K562 (cell line): ENCODE data around the gene CACNA1S. TPM values are rescaled to one million over a fixed set of nuclear protein-coding genes. Genes with fewer than 3 reads are reported as not detected.

Experiments
- ARID3A ChIP-seq: IDR thresholded peaks from 2 replicates; pipeline ENCODE4 v1.6.1; 2012; ENCODE audit warnings: low read depth, low read length, improper control_type of control experiment, borderline replicate concordance
- ATF1 ChIP-seq, 2 experiments: fragments of 450-650 bp in 1 of 2; IDR thresholded peaks; 2 replicates each; pipeline ENCODE4 v1.6.1; 2016; ENCODE audit warnings: missing compliant biosample characterization in 1 of 2, missing genetic modification characterization in 1 of 2
- BHLHE40 ChIP-seq: IDR thresholded peaks from 2 replicates; pipeline ENCODE4 v1.6.1; 2011; ENCODE audit warnings: low read length, improper control_type of control experiment
- CBFA2T2 ChIP-seq: fragments of 450-650 bp; conservative IDR thresholded peaks from 2 replicates; pipeline ENCODE4 v1.6.1; 2017; ENCODE audit warnings: mild to moderate bottlenecking
- E2F1 ChIP-seq: sonication (generic); formaldehyde crosslinking; IDR thresholded peaks from 2 replicates; pipeline ENCODE4 v1.8.1; 2023; ENCODE audit warnings: mild to moderate bottlenecking, missing genetic modification reagents, moderate library complexity
- MBD2 ChIP-seq: sonication (generic); IDR thresholded peaks from 2 replicates; pipeline ENCODE4 v1.6.1; 2016; ENCODE audit warnings: low read depth, borderline replicate concordance
- MYBL2 ChIP-seq, 2 experiments: fragments of 450-650 bp in 1 of 2; sonication (generic) in 1 of 2; formaldehyde crosslinking in 1 of 2; IDR thresholded peaks; 2 replicates each; pipeline versions ENCODE4 v1.6.1 to v1.8.1; 2017 to 2022; ENCODE audit warnings: borderline replicate concordance in 1 of 2, inconsistent platforms in 1 of 2, low read depth in 1 of 2, mild to moderate bottlenecking in 1 of 2, missing genetic modification reagents in 1 of 2, moderate library complexity in 1 of 2
- PHF20 ChIP-seq: fragments of 450-650 bp; IDR thresholded peaks from 2 replicates; pipeline ENCODE4 v1.6.1; 2018; ENCODE audit not compliant: partially characterized antibody
- RHOXF2B ChIP-seq: fragments of 250-450 bp; sonication (Bioruptor Pico); conservative IDR thresholded peaks from 2 replicates; pipeline ENCODE4 v1.5.1; 2021
- SIN3B ChIP-seq: fragments of 450-650 bp; IDR thresholded peaks from 2 replicates; pipeline ENCODE4 v1.6.1; 2017; ENCODE audit warnings: low read depth, mild to moderate bottlenecking, moderate library complexity
- STAT5A ChIP-seq: IDR thresholded peaks from 2 replicates; pipeline ENCODE4 v1.6.1; 2012; ENCODE audit warnings: low read length, inconsistent platforms, borderline replicate concordance
- TEAD2 ChIP-seq: fragments of 450-650 bp; IDR thresholded peaks from 2 replicates; pipeline ENCODE4 v1.6.1; 2016; ENCODE audit warnings: missing genetic modification characterization, control low read depth, missing compliant biosample characterization
- TEAD4 ChIP-seq, 2 experiments: sonication (generic) in 1 of 2; formaldehyde crosslinking in 1 of 2; IDR thresholded peaks; 2 replicates each; pipeline versions ENCODE4 v1.6.1 to v1.8.0; 2012 to 2022; ENCODE audit warnings: borderline replicate concordance in 1 of 2, inconsistent platforms in 1 of 2, low read length in 1 of 2, mild to moderate bottlenecking in 1 of 2, missing genetic modification reagents in 1 of 2
- ZBTB8A ChIP-seq: fragments of 450-650 bp; IDR thresholded peaks from 2 replicates; pipeline ENCODE4 v1.6.1; 2018; ENCODE audit warnings: mild to moderate bottlenecking, moderate library complexity; ENCODE audit not compliant: partially characterized antibody
- ZNF280B ChIP-seq: fragments of 250-450 bp; sonication (Bioruptor Pico); IDR thresholded peaks from 2 replicates; pipeline ENCODE4 v1.5.1; 2021; ENCODE audit warnings: mild to moderate bottlenecking
- ZNF639 ChIP-seq, 2 experiments: fragments of 200-800 bp in 1 of 2; sonication (Bioruptor generic) in 1 of 2; sonication (generic) in 1 of 2; formaldehyde crosslinking in 1 of 2; IDR thresholded peaks in 1 of 2; conservative IDR thresholded peaks in 1 of 2; 2 replicates each; pipeline versions ENCODE4 v1.5.0 to v1.6.1; 2016 to 2020; ENCODE audit warnings: missing compliant biosample characterization in 1 of 2, missing genetic modification characterization in 1 of 2, missing genetic modification reagents in 1 of 2
- polyA plus RNA-seq, 8 experiments: library from polyadenylated mRNA; depleted of rRNA in 4 of 8; stranded (reverse) in 5 of 8; unstranded in 3 of 8; fragments of >200 nt; fragmentation: Nextera tagmentation in 2 of 8; fragmentation: Illumina TruSeq in 1 of 8; extraction: Ambion mirVana in 2 of 8; extraction: Trizol in 1 of 8; gene quantifications; 2 replicates each; pipeline versions ENCODE4 v1.2.1 to v1.2.3, GENCODE V29; 2011 to 2014; ENCODE audit warnings: inconsistent platforms in 1 of 8, missing spikeins in 1 of 8
- total RNA-seq, 7 experiments: library from RNA; depleted of rRNA in 6 of 7; stranded (reverse); fragments of >200 nt in 6 of 7; fragmentation: Illumina TruSeq in 2 of 7; extraction: Trizol in 2 of 7; gene quantifications; 2 replicates each; pipeline versions ENCODE4 v1.2.1 to v1.2.3, GENCODE V29; 2011 to 2021; ENCODE audit warnings: low replicate concordance in 1 of 7

Gene CACNA1S
- total and polyA plus RNA-seq, 9 of the 15 experiments (the other 6 are each of a cell fraction or from before 2014, with no cell fraction given) = not detected

GRCh38 chr1:201015551-201016091 lies 96.6 kb downstream of the CACNA1S start (continued):
- TF ChIP-seq ARID3A = peak; percentile 78
- TF ChIP-seq TEAD2 (tag) = no peak
- no peak for TF ChIP-seq E2F1 (CRISPR knock-in tag)
- peak; percentile 73 for TF ChIP-seq CBFA2T2
- no peak for TF ChIP-seq RHOXF2B (CRISPR knock-in tag)
- TF ChIP-seq BHLHE40 = no peak
- TF ChIP-seq ZNF639 (CRISPR knock-in tag; conservative IDR thresholded peaks at IDR 0.05 in 1 of 2, IDR thresholded peaks at IDR 0.05 in 1 of 2) = 0 out of 4 replicates have a peak, but pooled peaks of 1 of the 2 experiments have one; percentile 23
- no peak for TF ChIP-seq SIN3B
- no peak for TF ChIP-seq MBD2
- TF ChIP-seq STAT5A = peak; percentile 84
- no peak for TF ChIP-seq PHF20
- 0 out of 2 replicates have a peak, but pooled peaks have one; percentile 49 for TF ChIP-seq TEAD4 (IDR thresholded peaks at IDR 0.05; ENCODE audit: low read length)
- no peak for TF ChIP-seq TEAD4 (CRISPR knock-in tag; IDR thresholded peaks at IDR 0.05; ENCODE audit: borderline replicate concordance)
- no peak for TF ChIP-seq MYBL2 (IDR thresholded peaks at IDR 0.05; ENCODE audit: low read depth)
- TF ChIP-seq MYBL2 (CRISPR knock-in tag; IDR thresholded peaks at IDR 0.05; ENCODE audit: borderline replicate concordance) = no peak
- no peak for TF ChIP-seq ATF1 (CRISPR knock-in tag; IDR thresholded peaks at IDR 0.05)
- TF ChIP-seq ATF1 (tag; IDR thresholded peaks at IDR 0.05) = no peak
- no peak for TF ChIP-seq ZBTB8A
- TF ChIP-seq ZNF280B (CRISPR knock-in tag) = no peak
